HG03342 (cell line): ENCODE measurements around the gene EXOC8.

Source experiments
- ATAC-seq: cut with Tn5 transposase; IDR thresholded peaks from one replicate; pipeline ENCODE4 v1.9.1; 2021; ENCODE audit warnings: mild to moderate bottlenecking, moderate library complexity; ENCODE audit not compliant: unreplicated experiment

EXOC8 gene

DNA sequence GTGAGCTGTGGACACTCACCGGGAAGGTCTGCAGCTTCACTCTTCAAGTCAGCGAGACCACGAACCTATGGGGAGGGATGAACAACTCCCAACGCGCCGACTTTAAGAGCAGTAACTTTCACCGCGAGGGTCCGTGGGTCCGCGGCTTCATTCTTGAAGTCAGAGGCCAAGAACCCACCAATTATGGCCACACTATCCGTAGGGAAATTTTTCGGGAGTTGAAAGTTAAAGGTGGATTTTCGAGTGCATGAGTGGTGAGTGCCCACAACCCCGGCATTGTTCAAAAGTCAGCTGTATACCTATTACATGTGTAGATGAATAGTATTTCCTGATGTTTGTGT, 19.7 kb downstream of the EXOC8 start:
- no peak for ATAC-seq

DNA sequence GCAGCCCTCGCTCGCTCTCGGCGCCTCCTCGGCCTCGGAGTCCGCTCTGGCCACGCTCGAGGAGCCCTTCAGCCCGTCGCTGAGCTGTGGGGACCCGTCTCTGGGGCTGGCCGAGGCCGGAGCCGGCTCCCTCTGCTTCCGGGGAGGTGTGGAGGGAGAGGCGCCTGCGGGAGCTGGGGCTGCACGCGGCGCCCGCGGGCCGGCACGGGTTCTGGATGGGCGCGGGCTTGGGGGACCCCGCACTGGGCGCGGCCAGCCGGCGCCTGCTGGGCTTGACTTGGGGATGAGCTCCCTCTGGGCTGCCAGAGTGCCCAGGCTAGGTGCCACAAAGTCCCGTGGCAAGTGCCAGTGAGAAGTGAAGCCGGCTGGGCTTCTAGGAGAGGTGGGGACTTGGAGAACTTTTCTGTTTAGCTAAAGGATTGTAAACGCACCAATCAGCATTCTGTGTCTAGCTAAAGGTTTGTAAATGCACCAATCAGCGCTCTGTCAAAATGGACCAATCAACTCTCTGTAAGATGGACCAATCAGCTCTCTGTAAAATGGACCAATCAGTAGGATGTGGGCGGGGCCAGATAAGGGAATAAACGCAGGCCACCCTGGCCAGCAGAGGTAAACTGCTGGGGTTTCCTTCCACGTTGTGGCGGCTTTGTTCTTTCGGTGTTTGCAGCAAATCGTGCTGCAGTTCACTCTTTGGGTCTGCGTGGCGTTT, 20.2 kb downstream of the EXOC8 start:
- no peak for ATAC-seq

DNA sequence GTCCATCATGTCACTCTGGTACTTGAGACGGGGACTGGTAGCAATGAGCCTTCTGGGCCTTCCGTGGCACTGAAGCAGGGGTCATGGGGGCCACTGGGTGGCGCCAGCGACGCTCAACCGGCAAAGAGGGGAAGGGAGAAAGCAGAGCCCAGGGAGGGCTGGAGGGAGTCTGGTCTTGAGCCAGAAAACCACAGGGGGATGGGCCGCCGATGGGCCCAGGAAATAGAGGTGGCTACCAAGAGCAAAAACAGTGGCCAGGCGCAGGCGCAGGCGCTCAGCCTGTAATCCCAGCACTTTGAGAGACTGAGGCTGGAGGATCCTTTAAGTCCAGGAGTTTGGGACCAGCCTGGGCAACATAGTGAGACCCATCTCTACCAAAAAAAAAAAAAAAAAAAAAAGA, 21.8 kb downstream of the EXOC8 start:
- peak; percentile 73 for ATAC-seq

DNA sequence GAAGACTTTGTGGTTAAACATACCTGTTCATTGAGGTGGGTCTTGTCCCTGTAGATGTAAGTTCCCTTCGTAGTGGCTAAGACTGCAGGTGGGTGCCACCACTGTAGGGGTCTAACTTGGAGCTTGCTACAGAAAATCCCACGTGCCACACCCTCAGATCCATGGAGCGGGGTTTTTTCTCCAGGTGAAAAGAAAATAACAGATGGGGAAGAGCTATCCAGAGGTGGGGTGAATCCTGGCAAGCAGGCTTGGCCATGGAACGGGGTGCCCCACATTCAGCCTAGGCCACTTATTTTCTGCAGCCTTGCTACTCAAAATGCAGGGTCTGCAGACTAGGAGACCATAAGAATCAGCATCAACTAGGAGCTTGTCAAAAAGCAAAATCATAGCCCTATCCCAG, 24.0 kb downstream of the EXOC8 start:
- ATAC-seq: no peak

DNA sequence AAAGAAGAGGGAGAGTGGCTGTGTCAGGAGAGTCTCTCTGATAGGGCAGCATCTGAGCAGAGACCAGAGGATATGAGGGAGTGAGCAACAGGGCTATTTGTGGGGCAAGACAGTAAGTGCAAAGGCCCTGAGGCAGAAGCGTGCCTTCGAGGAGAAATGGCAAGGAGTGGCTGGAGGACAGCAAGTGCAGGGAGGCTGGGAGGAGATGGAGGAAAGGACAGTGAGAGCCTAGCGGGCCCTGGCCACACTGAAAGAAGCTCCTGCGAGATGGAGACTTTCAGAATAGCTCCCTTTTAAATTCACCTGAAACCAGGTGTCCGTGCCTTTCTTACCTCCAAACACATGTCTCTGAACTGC, 25.2 kb downstream of the EXOC8 start:
- ATAC-seq: no peak

DNA sequence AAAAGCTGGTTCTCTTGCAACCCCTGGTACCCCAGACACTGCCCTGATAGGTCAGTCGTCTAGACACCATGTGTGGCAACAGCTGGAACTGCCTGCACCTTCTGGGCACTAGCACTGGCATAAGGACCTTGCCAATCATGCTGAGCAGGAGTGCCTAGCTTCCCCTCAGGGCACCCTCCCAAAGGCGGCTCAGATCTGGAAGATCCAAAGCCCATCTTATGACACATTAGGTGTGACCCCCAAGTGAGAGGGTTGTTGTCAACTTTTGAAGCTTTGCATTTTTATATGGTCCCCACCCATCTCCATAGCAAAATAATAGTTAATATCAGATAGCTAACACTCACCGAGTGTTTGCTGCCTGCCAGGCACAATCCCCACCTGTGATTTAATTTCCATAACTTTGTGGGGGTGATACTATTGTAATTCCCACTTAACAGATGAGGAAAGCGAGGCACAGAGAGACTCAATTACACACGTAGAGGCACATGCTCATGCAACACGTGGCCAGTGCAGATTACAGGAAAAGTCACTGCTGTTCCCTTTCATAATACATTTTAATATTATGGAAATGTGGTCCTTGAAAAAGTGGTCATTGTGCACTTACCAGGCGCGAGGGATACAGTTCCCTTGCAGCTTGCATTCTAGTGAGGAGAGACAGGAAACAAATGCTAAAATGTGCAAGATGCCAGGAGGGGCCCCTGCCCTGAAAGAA, 25.8 kb downstream of the EXOC8 start:
- no peak for ATAC-seq

DNA sequence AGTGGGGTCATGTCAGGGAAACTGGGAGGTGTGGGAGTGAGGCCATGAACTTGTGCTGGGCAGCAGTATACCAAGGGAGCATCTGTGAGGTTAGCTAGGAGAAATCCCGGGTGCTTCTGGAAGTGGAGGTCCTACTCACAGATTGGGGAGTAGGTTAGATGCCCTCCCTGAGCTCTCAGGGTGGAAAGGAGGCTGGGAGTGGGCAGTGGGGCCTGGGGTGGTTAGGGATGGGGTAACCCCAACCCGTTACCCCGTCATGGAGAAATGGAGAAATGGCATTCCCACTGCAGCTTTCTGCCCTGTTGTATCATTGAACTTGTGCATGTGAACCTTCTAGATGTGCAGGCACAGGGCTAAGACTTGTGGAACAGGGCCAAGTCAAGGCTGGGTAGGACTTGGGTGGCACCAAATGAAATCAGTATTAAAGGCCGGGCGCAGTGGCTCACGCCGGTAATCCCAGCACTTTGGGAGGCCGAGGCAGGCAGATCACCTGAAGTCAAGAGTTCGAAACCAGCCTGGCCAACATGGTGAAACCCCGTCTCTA, 27.2 kb downstream of the EXOC8 start:
- ATAC-seq: no peak

DNA sequence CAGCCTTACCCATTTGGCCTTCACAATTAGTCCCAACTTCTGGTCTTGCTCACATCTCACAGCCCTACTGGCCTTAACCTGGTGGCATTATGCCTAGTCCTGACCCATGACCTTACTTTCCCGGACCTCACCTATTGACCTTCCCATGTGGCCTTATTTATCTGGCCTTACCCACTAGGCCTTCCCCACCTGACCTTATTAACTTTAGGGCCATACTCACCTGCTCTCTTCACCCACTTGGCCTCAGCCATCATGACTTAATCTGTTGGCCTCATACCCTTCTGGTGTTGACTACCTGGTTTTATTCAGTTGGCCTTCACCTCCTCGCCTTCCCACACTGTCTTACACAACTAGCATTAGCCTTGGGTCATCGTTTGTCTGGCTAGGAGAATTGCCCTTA, 35.7 kb downstream of the EXOC8 start:
- no peak for ATAC-seq

DNA sequence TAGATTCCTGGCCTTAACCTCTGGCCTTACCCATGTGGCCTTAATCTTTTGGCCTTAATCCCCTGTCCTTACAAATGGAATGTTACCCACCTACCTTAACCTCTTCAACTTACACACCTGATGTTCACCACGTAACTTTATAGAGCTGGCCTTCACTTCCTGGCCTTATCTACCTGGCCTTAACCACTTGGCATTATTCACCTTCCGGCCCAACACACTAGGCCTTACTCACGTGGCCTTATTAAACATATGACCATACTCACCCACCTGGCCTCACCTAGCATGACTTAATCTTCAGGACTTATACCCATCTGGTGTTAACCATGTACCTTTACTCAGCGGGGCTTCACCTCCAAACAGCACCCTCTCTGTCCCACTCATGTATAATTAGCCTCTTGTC, 41.7 kb downstream of the EXOC8 start:
- ATAC-seq: no peak

DNA sequence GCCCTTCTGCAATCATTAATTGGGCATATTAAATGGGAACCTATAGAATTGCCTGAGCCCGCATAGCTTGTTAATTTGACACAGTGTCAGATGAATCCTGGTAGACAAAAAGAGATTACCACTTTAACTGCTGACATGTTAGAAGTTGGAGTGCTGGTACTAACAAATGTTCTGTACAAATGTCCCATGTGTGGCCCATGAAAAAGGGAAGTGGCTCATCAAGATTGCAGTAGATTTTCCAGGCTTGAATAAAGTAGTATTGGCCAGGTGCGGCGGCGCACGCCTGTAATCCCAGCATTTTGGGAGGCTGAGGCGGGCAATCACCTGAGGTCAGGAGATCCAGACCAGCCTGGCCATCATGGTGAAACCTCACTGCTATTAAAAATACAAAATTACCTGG, 51.0 kb downstream of the EXOC8 start:
- no peak for ATAC-seq

DNA sequence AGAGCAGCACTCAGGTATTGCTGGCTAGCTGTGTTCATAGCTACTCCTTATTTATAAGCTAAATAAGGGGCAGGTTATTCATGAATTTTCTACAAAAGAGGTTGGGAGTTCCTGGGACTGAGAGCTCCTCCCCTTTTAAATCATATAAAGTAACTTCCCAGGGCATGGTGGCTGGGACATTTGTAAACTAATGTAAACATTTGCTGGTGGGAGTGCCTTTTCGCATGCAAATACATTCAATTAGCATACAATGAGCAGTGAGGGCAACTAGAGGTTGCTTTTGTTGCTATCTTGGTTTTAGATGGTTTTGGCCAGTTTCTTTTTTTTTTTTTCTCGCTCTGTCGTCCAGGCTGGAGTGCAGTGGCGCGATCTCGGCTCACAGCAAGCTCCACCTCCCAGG, 53.2 kb downstream of the EXOC8 start:
- ATAC-seq: no peak
